CD14-positive monocyte (primary cell): ENCODE measurements around the gene CSF2. TPM values are rescaled to one million over a fixed set of nuclear protein-coding genes. Genes with fewer than 3 reads are reported as not detected.

ENCODE experiments used
- DNase-seq, 3 donors: peaks; one replicate each; pipeline ENCODE4 v3.0.0-alpha.2; 2011 to 2022
- H2AFZ ChIP-seq: 2 replicates; pipeline ENCODE4 v1.6.0; 2012; ENCODE audit warnings: mild to moderate bottlenecking, low read depth, low read length, inconsistent platforms; ENCODE audit not compliant: insufficient read depth, poor library complexity, severe bottlenecking
- H3K27ac ChIP-seq, 2 donors: 1 replicate in 1 of 2; 2 replicates in 1 of 2; pipeline ENCODE4 v1.5.1; 2012 to 2013; ENCODE audit warnings: low read length in 2 of 2, control low read depth in 1 of 2, inconsistent platforms in 1 of 2, low read depth in 1 of 2, mild to moderate bottlenecking in 1 of 2
- H3K27me3 ChIP-seq, 2 donors: one replicate each; pipeline versions ENCODE4 v1.6.0 to v1.6.1; 2011 to 2013; ENCODE audit warnings: low read length in 2 of 2; ENCODE audit not compliant: control insufficient read depth in 2 of 2, insufficient read depth in 2 of 2
- H3K36me3 ChIP-seq, 2 donors: replicated peaks in 1 of 2; 1 replicate in 1 of 2; 2 replicates in 1 of 2; pipeline versions ENCODE4 v1.5.1 to v1.6.1; 2012 to 2013; ENCODE audit warnings: low read length in 2 of 2, control low read depth in 1 of 2, inconsistent platforms in 1 of 2, mild to moderate bottlenecking in 1 of 2; ENCODE audit not compliant: insufficient read depth in 2 of 2, control insufficient read depth in 1 of 2
- H3K4me1 ChIP-seq, 2 donors: 1 replicate in 1 of 2; 2 replicates in 1 of 2; pipeline versions ENCODE4 v1.5.1 to v1.6.1; 2012 to 2013; ENCODE audit warnings: low read length in 2 of 2, control low read depth in 1 of 2, inconsistent platforms in 1 of 2, mild to moderate bottlenecking in 1 of 2, moderate library complexity in 1 of 2; ENCODE audit not compliant: insufficient read depth in 2 of 2, control insufficient read depth in 1 of 2
- H3K4me2 ChIP-seq: replicated peaks from 2 replicates; pipeline ENCODE3; 2012; ENCODE audit warnings: low read length, moderate library complexity, mild to moderate bottlenecking; ENCODE audit not compliant: poor library complexity, severe bottlenecking; ENCODE audit errors: extremely low read depth
- H3K4me3 ChIP-seq, 3 experiments: fragments of 200-600 bp in 1 of 3; sonication (generic) in 1 of 3; replicated peaks in 1 of 3; 1 replicate in 2 of 3; 2 replicates in 1 of 3; pipeline ENCODE4 v1.5.1; 2011 to 2013; ENCODE audit warnings: low read length in 3 of 3, mild to moderate bottlenecking in 3 of 3, control low read depth in 2 of 3, low read depth in 2 of 3, inconsistent platforms in 1 of 3, moderate library complexity in 1 of 3
- H3K79me2 ChIP-seq: 2 replicates; pipeline ENCODE4 v1.6.0; 2012; ENCODE audit warnings: mild to moderate bottlenecking, control low read depth, inconsistent platforms, low read length, moderate library complexity; ENCODE audit not compliant: insufficient read depth
- H3K9ac ChIP-seq: 2 replicates; pipeline ENCODE4 v1.6.0; 2017; ENCODE audit warnings: low read length, mild to moderate bottlenecking; ENCODE audit not compliant: insufficient read depth, poor library complexity, severe bottlenecking
- H3K9me3 ChIP-seq, 2 donors: replicated peaks in 1 of 2; 1 replicate in 1 of 2; 2 replicates in 1 of 2; pipeline versions ENCODE4 v1.5.1 to v1.6.1; 2012 to 2013; ENCODE audit warnings: low read length in 2 of 2, control low read depth in 1 of 2; ENCODE audit not compliant: control insufficient read depth in 1 of 2, insufficient read depth in 1 of 2
- H4K20me1 ChIP-seq: 2 replicates; pipeline ENCODE4 v1.6.0; 2012; ENCODE audit warnings: mild to moderate bottlenecking, low read length, control low read depth, moderate library complexity; ENCODE audit not compliant: insufficient read depth
- H3K27ac Mint-ChIP-seq, 7 donors: one replicate each; pipeline ENCODE4 v1.8.0; 2020; ENCODE audit warnings: mild to moderate bottlenecking in 7 of 7, mixed read lengths in 7 of 7, moderate library complexity in 6 of 7, inconsistent platforms in 2 of 7
- H3K27me3 Mint-ChIP-seq, 3 donors: one replicate each; pipeline ENCODE4 v1.8.0; 2021 to 2022; ENCODE audit warnings: low read depth in 3 of 3, mild to moderate bottlenecking in 3 of 3, mixed read lengths in 3 of 3, moderate library complexity in 3 of 3, inconsistent platforms in 1 of 3
- H3K36me3 Mint-ChIP-seq, 2 donors: one replicate each; pipeline ENCODE4 v1.8.0; 2020; ENCODE audit warnings: mixed read lengths in 2 of 2, inconsistent platforms in 1 of 2, mild to moderate bottlenecking in 1 of 2
- H3K4me1 Mint-ChIP-seq: one replicate; pipeline ENCODE4 v1.8.0; 2020; ENCODE audit warnings: mild to moderate bottlenecking, mixed read lengths
- H3K4me3 Mint-ChIP-seq, 2 donors: one replicate each; pipeline ENCODE4 v1.8.0; 2020; ENCODE audit warnings: mild to moderate bottlenecking in 2 of 2, mixed read lengths in 2 of 2, moderate library complexity in 1 of 2
- H3K9me3 Mint-ChIP-seq, 7 donors: one replicate each; pipeline ENCODE4 v1.8.0; 2020 to 2022; ENCODE audit warnings: mixed read lengths in 7 of 7, mild to moderate bottlenecking in 6 of 7, moderate library complexity in 6 of 7, inconsistent platforms in 2 of 7
- CTCF ChIP-seq: fragments of 200-600 bp; IDR thresholded peaks from one replicate; pipeline ENCODE4 v1.8.0; 2022; ENCODE audit warnings: antibody characterized with exemption, mild to moderate bottlenecking
- WGBS: methylation state at CpG from one replicate; pipeline ENCODE4 v1.1.5; 2013; ENCODE audit warnings: missing lambda C conversion rate; ENCODE audit not compliant: insufficient coverage; 5-methylcytosine and 5-hydroxymethylcytosine counted together
- intact Hi-C, 2 donors: fragments of 100-400 bp; cut with micrococcal nuclease; formaldehyde crosslinking; loops; one replicate each; pipeline versions ENCODE4 v1.15.0 to v1.15.1; 2023
- polyA plus RNA-seq, 3 donors: library from polyadenylated mRNA; depleted of rRNA in 1 of 3; unstranded in 2 of 3; stranded (reverse) in 1 of 3; fragments of 300-500 nt in 2 of 3; fragments of >200 nt in 1 of 3; fragmentation: Illumina TruSeq in 2 of 3; gene quantifications; 1 replicate in 2 of 3; 2 replicates in 1 of 3; pipeline ENCODE4 v1.2.3, GENCODE V29; 2012 to 2021

Gene CSF2
- polyA plus RNA-seq, 3 donors = not detected

GRCh38 chr5:132103969-132104391, 30.4 kb downstream of the CSF2 start:
- Histone ChIP-seq H3K27me3 (no peaks in the 10 kb centered on the region), H3K4me3 (no peak overlapping the region), H3K9ac (no peak overlapping the region), H3K4me1 (peaks cover 25 to 46% of the 10 kb centered on the region in 2 donors), H3K36me3 (no peaks in the 10 kb centered on the region), H3K79me2 (no peaks in the 10 kb centered on the region), H4K20me1 (no peaks in the 10 kb centered on the region), H2AFZ (no peak overlapping the region), H3K9me3 (no peaks in the 10 kb centered on the region), H3K27ac (peak overlapping the region in 1 of 2 donors; percentile 13), H3K4me2 (peak overlapping the region; percentile 26)
- no peak for DNase-seq
- Mint-ChIP-seq H3K36me3 (peaks cover 0 to 11% of the 10 kb centered on the region in 2 donors), H3K9me3 (peaks cover 1 to 6% (median 2%) of the 10 kb centered on the region in 7 donors), H3K27me3 (peaks cover 11 to 18% (median 14%) of the 10 kb centered on the region in 3 donors), H3K27ac (peak overlapping the region; percentile 42 to 93 (median 73)), H3K4me1 (peaks cover 51% of the 10 kb centered on the region), H3K4me3 (peak overlapping the region in 1 of 2 donors; percentile 24)
- peak; percentile 4 for TF ChIP-seq CTCF
- WGBS = 7% methylated on average over 6 of the region's 6 CpGs
- intact Hi-C loops = loop anchor here in 1 of 2 donors (5.0 kb wide), 1 partner anchor 37 kb away; no protein-coding TSS in a partner anchor

DNA sequence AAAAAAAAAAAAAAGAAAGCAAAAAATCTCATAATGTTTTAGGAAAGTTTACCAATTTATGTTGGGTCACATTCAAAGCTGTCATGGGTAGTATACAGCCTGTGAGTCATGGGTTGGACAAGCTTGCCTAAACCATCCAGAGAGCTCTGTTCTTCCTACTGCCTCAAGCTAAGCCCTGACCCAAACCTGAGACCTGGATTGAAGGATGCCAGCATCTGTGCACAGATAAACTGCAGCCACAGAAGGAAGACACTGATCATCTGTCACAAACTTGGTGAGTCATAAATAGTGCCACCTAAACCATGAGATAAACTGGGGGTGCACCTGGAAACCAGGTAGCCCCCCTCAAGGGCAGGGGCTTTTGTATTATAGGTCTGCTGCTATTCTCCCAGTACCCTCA, 31.0 kb downstream of the CSF2 start:
- intact Hi-C loops = loop anchor here in 1 of 2 donors (5.0 kb wide), 1 partner anchor 37 kb away; no protein-coding TSS in a partner anchor
- H4K20me1 ChIP-seq = no peaks in the 10 kb centered on the region
- H3K9ac ChIP-seq = no peak overlapping the region
- H3K27ac ChIP-seq = no peak overlapping the region
- peaks cover 25 to 47% of the 10 kb centered on the region in 2 donors for H3K4me1 ChIP-seq
- Mint-ChIP-seq H3K36me3 (peaks cover 0 to 10% of the 10 kb centered on the region in 2 donors), H3K27me3 (peaks cover 11 to 16% (median 14%) of the 10 kb centered on the region in 3 donors), H3K9me3 (peaks cover 1 to 6% (median 2%) of the 10 kb centered on the region in 7 donors), H3K4me3 (no peak overlapping the region), H3K4me1 (peaks cover 51% of the 10 kb centered on the region), H3K27ac (peak overlapping the region in 5 of 7 donors; percentile 8 to 73 (median 63))
- DNase-seq = peak; percentile 26 to 48 (median 32)
- no peak for TF ChIP-seq CTCF
- H3K4me3 ChIP-seq = no peak overlapping the region
- H3K27me3 ChIP-seq = no peaks in the 10 kb centered on the region
- no peaks in the 10 kb centered on the region for H3K9me3 ChIP-seq
- H3K4me2 ChIP-seq = no peak overlapping the region
- no peaks in the 10 kb centered on the region for H3K79me2 ChIP-seq
- no peaks in the 10 kb centered on the region for H3K36me3 ChIP-seq
- no peak overlapping the region for H2AFZ ChIP-seq
